KMS-11 (cell line): ENCODE data around the gene PIGQ.

Experiments
- H2AFZ ChIP-seq: fragments of 200-600 bp; sonication (generic); 2 replicates; pipeline ENCODE4 v1.6.1; 2016; ENCODE audit warnings: antibody characterized with exemption, mixed run types, low read depth
- H3K27ac ChIP-seq: fragments of 200-600 bp; sonication (generic); 2 replicates; pipeline ENCODE4 v1.6.1; 2016; ENCODE audit warnings: mild to moderate bottlenecking, mixed run types
- H3K27me3 ChIP-seq: fragments of 200-600 bp; sonication (generic); 2 replicates; pipeline ENCODE4 v1.6.1; 2017; ENCODE audit warnings: mild to moderate bottlenecking, low read depth, mixed run types, moderate library complexity; ENCODE audit not compliant: insufficient read depth
- H3K36me3 ChIP-seq: fragments of 200-600 bp; sonication (generic); 2 replicates; pipeline ENCODE4 v1.6.1; 2017; ENCODE audit warnings: mild to moderate bottlenecking, mixed run types; ENCODE audit not compliant: insufficient read depth
- H3K4me1 ChIP-seq: fragments of 200-600 bp; sonication (generic); 2 replicates; pipeline ENCODE4 v1.6.1; 2016; ENCODE audit warnings: mild to moderate bottlenecking, low read depth, mixed run types; ENCODE audit not compliant: poor library complexity, severe bottlenecking
- H3K4me2 ChIP-seq: fragments of 200-600 bp; sonication (generic); 2 replicates; pipeline ENCODE4 v1.7.0; 2016; ENCODE audit warnings: mild to moderate bottlenecking, mixed run types
- H3K4me3 ChIP-seq: fragments of 200-600 bp; sonication (generic); IDR thresholded peaks from 2 replicates; pipeline ENCODE4 v1.6.1; 2017; ENCODE audit warnings: low read depth, low read length, mixed read lengths; ENCODE audit not compliant: insufficient read depth
- H3K79me2 ChIP-seq: fragments of 200-600 bp; sonication (generic); 2 replicates; pipeline ENCODE4 v1.6.1; 2016; ENCODE audit warnings: low read depth, mixed run types; ENCODE audit not compliant: insufficient read depth
- H3K9ac ChIP-seq: fragments of 200-600 bp; sonication (generic); 2 replicates; pipeline ENCODE4 v1.6.1; 2016; ENCODE audit warnings: mild to moderate bottlenecking, mixed run types
- H4K20me1 ChIP-seq: fragments of 200-600 bp; sonication (generic); 2 replicates; pipeline ENCODE4 v1.6.1; 2016; ENCODE audit warnings: mild to moderate bottlenecking, mixed run types; ENCODE audit not compliant: insufficient read depth
- CTCF ChIP-seq: fragments of 200-600 bp; sonication (generic); conservative IDR thresholded peaks from 2 replicates; pipeline ENCODE4 v1.6.1; 2017; ENCODE audit warnings: low read depth, mild to moderate bottlenecking, antibody characterized with exemption, low read length, moderate library complexity, mixed read lengths

PIGQ gene

DNA sequence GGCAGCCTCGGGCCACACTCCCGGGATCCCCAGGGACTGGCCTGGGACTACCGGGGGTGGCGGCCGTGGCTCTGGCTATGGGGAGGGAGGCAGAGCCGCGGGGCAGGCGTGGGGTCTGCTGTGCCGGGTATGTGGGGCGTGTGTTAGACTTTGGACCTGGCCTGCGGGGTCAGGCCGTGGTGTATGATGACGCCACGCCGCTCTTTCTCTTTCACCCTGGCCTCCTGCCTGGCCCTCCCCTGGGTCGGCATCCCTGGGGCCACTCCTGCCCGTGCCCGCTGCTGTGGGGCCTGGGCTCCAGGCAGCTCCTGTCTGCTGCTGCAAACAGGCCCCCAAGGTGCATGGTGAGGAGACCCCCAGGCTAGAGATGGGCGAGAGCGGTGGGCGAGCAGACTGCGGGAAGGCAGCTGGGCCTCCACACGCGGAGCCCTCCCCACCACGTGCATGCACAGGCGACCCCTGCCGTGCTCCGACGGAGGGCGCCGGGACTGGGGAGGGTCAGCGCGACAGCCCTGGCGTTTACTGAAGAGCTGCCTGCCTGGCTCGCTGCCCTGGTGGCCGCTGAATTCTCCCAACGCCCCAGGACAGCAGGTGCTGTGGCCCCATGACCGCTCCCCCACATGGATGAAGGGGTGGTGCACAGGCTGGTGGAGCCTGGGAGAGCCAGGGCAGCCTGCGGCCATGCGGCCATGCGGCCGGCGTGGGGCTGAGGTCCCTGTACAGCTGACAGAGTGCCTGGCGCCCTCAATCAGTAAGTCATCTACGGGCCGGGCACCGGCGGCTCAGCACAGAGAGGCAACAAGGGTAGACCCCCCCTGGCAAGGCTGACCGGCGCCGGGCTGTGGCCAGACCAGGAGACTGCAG lies 26.2 kb upstream of the PIGQ start:
- Histone ChIP-seq H4K20me1 (no peaks in the 10 kb centered on the region), H2AFZ (no peak overlapping the region), H3K9ac (no peak overlapping the region), H3K79me2 (peaks cover 20% of the 10 kb centered on the region; the same call in 1 of the 2 replicates), H3K27me3 (no peaks in the 10 kb centered on the region), H3K27ac (no peak overlapping the region), H3K4me2 (no peak overlapping the region), H3K36me3 (no peaks in the 10 kb centered on the region), H3K4me1 (no peaks in the 10 kb centered on the region), H3K4me3 (no peak overlapping the region)
- TF ChIP-seq CTCF = no peak

DNA sequence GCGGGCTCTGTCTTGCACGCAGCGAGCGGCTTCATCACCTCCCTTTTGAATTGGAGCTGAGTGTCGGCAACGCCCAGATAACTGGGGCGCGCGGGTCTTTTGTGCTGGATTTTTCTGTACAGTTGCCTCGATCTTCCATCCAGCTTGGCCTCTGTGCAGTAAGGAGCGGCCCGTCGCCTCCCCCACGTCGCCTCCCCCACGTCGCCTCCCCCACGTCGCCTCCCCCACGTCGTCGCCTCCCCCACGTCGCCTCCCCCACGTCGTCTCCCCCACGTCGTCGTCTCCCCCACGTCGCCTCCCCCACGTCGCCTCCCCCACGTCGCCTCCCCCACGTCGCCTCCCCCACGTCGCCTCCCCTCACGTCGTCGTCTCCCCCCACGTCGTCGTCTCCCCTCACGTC lies 25.3 kb upstream of the PIGQ start:
- H3K36me3 ChIP-seq = no peaks in the 10 kb centered on the region

GRCh38 chr16:546909-547770 lies 22.6 kb upstream of the PIGQ start:
- no peak for TF ChIP-seq CTCF
- no peak overlapping the region for H3K9ac ChIP-seq
- H3K36me3 ChIP-seq = no peaks in the 10 kb centered on the region
- H4K20me1 ChIP-seq = no peaks in the 10 kb centered on the region
- H3K4me3 ChIP-seq = no peak overlapping the region
- H3K27me3 ChIP-seq = no peaks in the 10 kb centered on the region
- no peak overlapping the region for H3K27ac ChIP-seq
- no peak overlapping the region for H2AFZ ChIP-seq
- H3K4me2 ChIP-seq = no peak overlapping the region
- peaks cover 4% of the 10 kb centered on the region; the same call in 1 of the 2 replicates for H3K79me2 ChIP-seq
- H3K4me1 ChIP-seq = no peaks in the 10 kb centered on the region

More for the DNA sequence above, 25.3 kb upstream of the PIGQ start:
- H3K79me2 ChIP-seq = peaks cover 19% of the 10 kb centered on the region; the same call in 1 of the 2 replicates
- no peak overlapping the region for H3K4me3 ChIP-seq
- TF ChIP-seq CTCF = no peak
- no peaks in the 10 kb centered on the region for H3K4me1 ChIP-seq
- H3K27ac ChIP-seq = no peak overlapping the region
- H3K4me2 ChIP-seq = no peak overlapping the region
- no peak overlapping the region for H3K9ac ChIP-seq
- H3K27me3 ChIP-seq = no peaks in the 10 kb centered on the region
- no peaks in the 10 kb centered on the region for H4K20me1 ChIP-seq
- H2AFZ ChIP-seq = no peak overlapping the region

DNA sequence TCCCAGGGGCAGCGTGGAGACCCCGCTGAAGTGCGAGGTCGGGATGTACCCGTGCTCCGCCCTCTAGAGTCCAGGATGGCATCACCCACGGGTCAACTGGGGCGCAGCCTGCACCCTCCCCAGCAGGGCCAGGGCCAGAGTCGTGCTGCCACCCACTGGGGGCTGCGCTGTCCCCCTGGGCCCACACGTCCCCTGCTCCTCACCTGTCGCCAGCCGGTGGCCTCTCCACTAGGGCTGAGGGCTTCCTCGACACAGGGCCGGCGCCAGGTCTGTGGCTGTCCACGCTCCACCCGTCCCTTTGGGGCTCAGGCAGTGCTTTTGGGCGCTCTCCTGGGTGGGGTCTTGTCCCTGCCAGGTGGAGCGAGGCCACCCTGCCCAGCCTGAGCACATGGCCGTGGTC lies 21.2 kb upstream of the PIGQ start:
- H3K9ac ChIP-seq = no peak overlapping the region
- no peak overlapping the region for H3K4me2 ChIP-seq
- H3K79me2 ChIP-seq = no peaks in the 10 kb centered on the region; the same call in 1 of the 2 replicates
- H3K27ac ChIP-seq = no peak overlapping the region
- no peaks in the 10 kb centered on the region for H3K4me1 ChIP-seq
- no peaks in the 10 kb centered on the region for H3K27me3 ChIP-seq
- no peaks in the 10 kb centered on the region for H3K36me3 ChIP-seq
- no peaks in the 10 kb centered on the region for H4K20me1 ChIP-seq
- H2AFZ ChIP-seq = no peak overlapping the region
- H3K4me3 ChIP-seq = no peak overlapping the region
- TF ChIP-seq CTCF = no peak
